Midbrain (tissue), 1 donor: ENCODE data around the gene DNHD1.

Experiments used
- DNase-seq: peaks from one replicate; lab custom pipeline; 2025; lab: John Stamatoyannopoulos, UW

The DNHD1 gene

GRCh38 chr11:6530848-6531247, 33.8 kb downstream of the DNHD1 start:
- no peak for DNase-seq

GRCh38 chr11:6531267-6531752, 34.2 kb downstream of the DNHD1 start:
- peak; percentile 51 for DNase-seq

- no peak for DNase-seq
Observed at GRCh38 chr11:6538456-6538855, 41.4 kb downstream of the DNHD1 start.

GRCh38 chr11:6538945-6539344, 41.9 kb downstream of the DNHD1 start:
- DNase-seq: no peak

- DNase-seq: no peak
Observed at GRCh38 chr11:6539748-6540268, 42.7 kb downstream of the DNHD1 start.

- no peak for DNase-seq
Observed at GRCh38 chr11:6541356-6541755, 44.3 kb downstream of the DNHD1 start.

- DNase-seq: no peak
Observed at GRCh38 chr11:6542727-6543126, 45.6 kb downstream of the DNHD1 start.

- no peak for DNase-seq
Observed at GRCh38 chr11:6544921-6545850, 48.1 kb downstream of the DNHD1 start.

GRCh38 chr11:6545917-6546605, 49.0 kb downstream of the DNHD1 start:
- no peak for DNase-seq

GRCh38 chr11:6546735-6547134, 49.7 kb downstream of the DNHD1 start:
- no peak for DNase-seq

GRCh38 chr11:6547177-6547576, 50.1 kb downstream of the DNHD1 start:
- DNase-seq: no peak

- DNase-seq: no peak
Observed at GRCh38 chr11:6548121-6548520, 51.0 kb downstream of the DNHD1 start.

GRCh38 chr11:6548641-6549040, 51.6 kb downstream of the DNHD1 start:
- no peak for DNase-seq

GRCh38 chr11:6553634-6554033, 56.6 kb downstream of the DNHD1 start:
- no peak for DNase-seq

- no peak for DNase-seq
Observed at GRCh38 chr11:6554828-6555706, 58.0 kb downstream of the DNHD1 start.

GRCh38 chr11:6556139-6556949, 59.3 kb downstream of the DNHD1 start:
- DNase-seq: no peak

- DNase-seq: no peak
Observed at GRCh38 chr11:6557063-6557462, 60.0 kb downstream of the DNHD1 start.

GRCh38 chr11:6557761-6558674, 60.9 kb downstream of the DNHD1 start:
- no peak for DNase-seq

- DNase-seq: no peak
Observed at GRCh38 chr11:6559369-6559768, 62.3 kb downstream of the DNHD1 start.

GRCh38 chr11:6561288-6561687, 64.2 kb downstream of the DNHD1 start:
- DNase-seq: no peak
